Measurements from ENCODE around the gene ARFIP2. TPM values are rescaled to one million over a fixed set of nuclear protein-coding genes. Genes with fewer than 3 reads are reported as not detected.

Gene ARFIP2
- total and polyA plus RNA-seq, 10 of the 15 experiments (the other 5 are each of a cell fraction or from before 2014, with no cell fraction given) = 11.7 to 59.8 (median 48.0) TPM

GRCh38 chr11:6481012-6481923, at the start of gene ARFIP2, which contains the start of gene TIMM10B (continued):
- TF ChIP-seq CBX5 (IDR thresholded peaks at IDR 0.05; ENCODE audit: low read depth) (no peak), ZNF622 (IDR thresholded peaks at IDR 0.05) (no peak), NR2F1 (conservative IDR thresholded peaks at IDR 0.05) (peak; percentile 35; the same call in 1 of the 2 replicates), ZSCAN29 (IDR thresholded peaks at IDR 0.05) (no peak), BCL11A (IDR thresholded peaks at IDR 0.05; ENCODE audit: low read depth, low read length) (no peak), KDM1A (IDR thresholded peaks at IDR 0.05; ENCODE audit: borderline replicate concordance) (no peak), CBX3 (IDR thresholded peaks at IDR 0.05; ENCODE audit: borderline replicate concordance, low read depth) (no peak), EGR1 (IDR thresholded peaks at IDR 0.05; ENCODE audit: borderline replicate concordance in 1 of 2, low read depth in 2 of 2, low read length in 2 of 2) (no peak), NRF1 (conservative IDR thresholded peaks at IDR 0.05; ENCODE audit: low read depth, low read length) (no peak), RAD21 (IDR thresholded peaks at IDR 0.05; ENCODE audit: insufficient read depth, low read depth, low read length) (no peak), ZZZ3 (IDR thresholded peaks at IDR 0.05; ENCODE audit: control insufficient read depth, insufficient read length, low read depth) (no peak), YBX1 (IDR thresholded peaks at IDR 0.05) (no peak), ESRRA (IDR thresholded peaks at IDR 0.05; ENCODE audit: low read length) (no peak), BMI1 (IDR thresholded peaks at IDR 0.05; ENCODE audit: borderline replicate concordance) (no peak), SUPT20H (IDR thresholded peaks at IDR 0.05; ENCODE audit: borderline replicate concordance, control insufficient read depth, low read depth, low read length) (no peak), ASH2L (IDR thresholded peaks at IDR 0.05; ENCODE audit: borderline replicate concordance, low read depth) (no peak), MEF2A (IDR thresholded peaks at IDR 0.05; ENCODE audit: insufficient read depth, low read depth, low read length) (0 out of 2 replicates have a peak, but pooled peaks have one; percentile 7), SMAD5 (IDR thresholded peaks at IDR 0.05; ENCODE audit: low read depth) (peak; percentile 93; the same call in 1 of the 2 replicates), SUZ12 (IDR thresholded peaks at IDR 0.05; ENCODE audit: unreplicated experiment) (no peak), RELB (IDR thresholded peaks at IDR 0.05; ENCODE audit: low read depth) (peak; percentile 68; the same call in 1 of the 2 replicates), CREB1 (IDR thresholded peaks at IDR 0.05; ENCODE audit: low read depth) (peak; percentile 98), BACH1 (IDR thresholded peaks at IDR 0.05; ENCODE audit: borderline replicate concordance) (no peak; the same call in 1 of the 2 replicates), KLF5 (IDR thresholded peaks at IDR 0.05; ENCODE audit: partially characterized antibody) (peak; percentile 66), POLR2AphosphoS5 (IDR thresholded peaks at IDR 0.05; ENCODE audit: low read length) (peak; percentile 96), CBFB (IDR thresholded peaks at IDR 0.05; ENCODE audit: low read depth) (0 out of 2 replicates have a peak, but pooled peaks have one; percentile 35)
- TF ChIP-seq, protein P1, sequence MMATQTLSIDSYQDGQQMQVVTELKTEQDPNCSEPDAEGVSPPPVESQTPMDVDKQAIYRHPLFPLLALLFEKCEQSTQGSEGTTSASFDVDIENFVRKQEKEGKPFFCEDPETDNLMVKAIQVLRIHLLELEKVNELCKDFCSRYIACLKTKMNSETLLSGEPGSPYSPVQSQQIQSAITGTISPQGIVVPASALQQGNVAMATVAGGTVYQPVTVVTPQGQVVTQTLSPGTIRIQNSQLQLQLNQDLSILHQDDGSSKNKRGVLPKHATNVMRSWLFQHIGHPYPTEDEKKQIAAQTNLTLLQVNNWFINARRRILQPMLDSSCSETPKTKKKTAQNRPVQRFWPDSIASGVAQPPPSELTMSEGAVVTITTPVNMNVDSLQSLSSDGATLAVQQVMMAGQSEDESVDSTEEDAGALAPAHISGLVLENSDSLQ (IDR thresholded peaks at IDR 0.05) = peak; percentile 79
- TF ChIP-seq, protein P2, sequence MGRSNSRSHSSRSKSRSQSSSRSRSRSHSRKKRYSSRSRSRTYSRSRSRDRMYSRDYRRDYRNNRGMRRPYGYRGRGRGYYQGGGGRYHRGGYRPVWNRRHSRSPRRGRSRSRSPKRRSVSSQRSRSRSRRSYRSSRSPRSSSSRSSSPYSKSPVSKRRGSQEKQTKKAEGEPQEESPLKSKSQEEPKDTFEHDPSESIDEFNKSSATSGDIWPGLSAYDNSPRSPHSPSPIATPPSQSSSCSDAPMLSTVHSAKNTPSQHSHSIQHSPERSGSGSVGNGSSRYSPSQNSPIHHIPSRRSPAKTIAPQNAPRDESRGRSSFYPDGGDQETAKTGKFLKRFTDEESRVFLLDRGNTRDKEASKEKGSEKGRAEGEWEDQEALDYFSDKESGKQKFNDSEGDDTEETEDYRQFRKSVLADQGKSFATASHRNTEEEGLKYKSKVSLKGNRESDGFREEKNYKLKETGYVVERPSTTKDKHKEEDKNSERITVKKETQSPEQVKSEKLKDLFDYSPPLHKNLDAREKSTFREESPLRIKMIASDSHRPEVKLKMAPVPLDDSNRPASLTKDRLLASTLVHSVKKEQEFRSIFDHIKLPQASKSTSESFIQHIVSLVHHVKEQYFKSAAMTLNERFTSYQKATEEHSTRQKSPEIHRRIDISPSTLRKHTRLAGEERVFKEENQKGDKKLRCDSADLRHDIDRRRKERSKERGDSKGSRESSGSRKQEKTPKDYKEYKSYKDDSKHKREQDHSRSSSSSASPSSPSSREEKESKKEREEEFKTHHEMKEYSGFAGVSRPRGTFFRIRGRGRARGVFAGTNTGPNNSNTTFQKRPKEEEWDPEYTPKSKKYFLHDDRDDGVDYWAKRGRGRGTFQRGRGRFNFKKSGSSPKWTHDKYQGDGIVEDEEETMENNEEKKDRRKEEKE (IDR thresholded peaks at IDR 0.05) = no peak

Data from GM12878 (cell line).